NCI-H510A treated with DMSO at 0.1 percent for 48 hours (cell line): ENCODE results near the gene TOMM40.
"Not testable (repeated sequence)": the region's sequence is repeated elsewhere in the genome, so short reads cannot be mapped to it uniquely, and the experiment has no call there.

ENCODE experiments used
- DNase-seq: peaks from one replicate; lab custom pipeline; 2025; lab: John Stamatoyannopoulos, UW

TOMM40 gene

GRCh38 chr19:44897835-44898234, 6.8 kb downstream of the TOMM40 start:
- DNase-seq: no peak

GRCh38 chr19:44900328-44901244, 9.5 kb downstream of the TOMM40 start:
- no peak for DNase-seq

- no peak for DNase-seq
Measured at GRCh38 chr19:44903216-44903601, 12.2 kb downstream of the TOMM40 start.

- DNase-seq: peak; percentile 14
Measured at GRCh38 chr19:44903602-44904425, 12.8 kb downstream of the TOMM40 start.

- no peak for DNase-seq
Measured at GRCh38 chr19:44904426-44904994, 13.5 kb downstream of the TOMM40 start.

- DNase-seq: no peak
Measured at GRCh38 chr19:44905437-44906160, 14.5 kb downstream of the TOMM40 start, which contains the start of gene APOE. TSS of gene APOE (plus strand) at chr19:44905796. CDS start at chr19:44906625, 829 bp downstream.

GRCh38 chr19:44907613-44908012, 16.6 kb downstream of the TOMM40 start:
- no peak for DNase-seq

GRCh38 chr19:44908074-44908835, 17.2 kb downstream of the TOMM40 start:
- DNase-seq: no peak

- DNase-seq: no peak
Measured at GRCh38 chr19:44908836-44909261, 17.8 kb downstream of the TOMM40 start.

GRCh38 chr19:44909775-44910174, 18.7 kb downstream of the TOMM40 start:
- DNase-seq: no peak

GRCh38 chr19:44911896-44912295, 20.8 kb downstream of the TOMM40 start:
- not testable (repeated sequence) for DNase-seq

- no peak for DNase-seq
Measured at GRCh38 chr19:44912854-44913253, 21.8 kb downstream of the TOMM40 start.

GRCh38 chr19:44913512-44914432, 22.7 kb downstream of the TOMM40 start:
- not testable (repeated sequence) for DNase-seq

GRCh38 chr19:44914433-44915206, 23.6 kb downstream of the TOMM40 start, which contains the start of gene APOC1:
TSS of gene APOC1 (plus strand) at chr19:44914608. CDS start at chr19:44914892, 284 bp downstream.
- peak; percentile 85 for DNase-seq

GRCh38 chr19:44924243-44924725, 33.2 kb downstream of the TOMM40 start:
- no peak for DNase-seq

- DNase-seq: no peak
Measured at GRCh38 chr19:44925114-44925891, 34.2 kb downstream of the TOMM40 start.

- not testable (repeated sequence) for DNase-seq
Measured at GRCh38 chr19:44926245-44927077, 35.4 kb downstream of the TOMM40 start.
